ENCODE measurements around the gene CACNA1I. TPM values are rescaled to one million over a fixed set of nuclear protein-coding genes. Genes with fewer than 3 reads are reported as not detected.

CACNA1I gene
- total and polyA plus RNA-seq, 2 of the 8 experiments (the other 6 are each of a cell fraction or from before 2014, with no cell fraction given) = 0.77 to 1.2 TPM

DNA sequence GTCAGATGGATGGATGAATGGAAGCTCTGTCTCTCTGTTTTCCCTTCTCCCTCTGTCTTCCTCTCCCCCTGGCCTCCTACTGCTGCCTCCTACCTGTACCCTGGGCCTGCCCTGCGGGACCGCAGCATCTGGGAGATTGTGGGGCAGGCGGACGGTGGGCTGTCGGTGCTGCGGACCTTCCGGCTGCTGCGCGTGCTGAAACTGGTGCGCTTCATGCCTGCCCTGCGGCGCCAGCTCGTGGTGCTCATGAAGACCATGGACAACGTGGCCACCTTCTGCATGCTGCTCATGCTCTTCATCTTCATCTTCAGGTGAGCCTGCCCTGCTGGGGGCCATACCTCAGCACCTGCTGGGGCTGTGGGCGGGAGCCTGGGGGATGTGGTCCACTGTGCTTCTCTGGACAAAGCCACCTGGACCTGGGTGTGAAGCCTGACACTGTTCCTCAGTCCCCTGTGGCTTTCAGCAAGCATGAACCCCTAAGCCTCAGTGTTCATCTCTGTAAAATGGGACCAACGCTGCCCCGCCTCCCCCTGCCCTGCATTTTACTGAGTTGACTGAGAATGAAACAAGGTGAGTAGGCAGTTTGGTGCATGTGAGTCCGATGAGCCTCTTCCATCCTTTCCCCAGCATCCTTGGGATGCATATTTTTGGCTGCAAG is 88.4 kb downstream of the CACNA1I start:
- H4K20me1 ChIP-seq (replicated peaks in 1 of 2; ENCODE audit: control insufficient read depth in 1 of 2, insufficient read depth in 2 of 2, low read length in 2 of 2) = peaks cover 0 to 4% of the 10 kb centered on the region in 2 experiments
- H3K4me1 ChIP-seq (replicated peaks in 1 of 4; ENCODE audit: control insufficient read depth in 3 of 4, insufficient read depth in 4 of 4, low read length in 3 of 4) = peaks cover 0 to 17% (median 14%) of the 10 kb centered on the region in 4 experiments; a peak in 6 of 7 replicates
- no peak overlapping the region for H4K91ac ChIP-seq (replicated peaks; ENCODE audit: insufficient read length, low read length)
- ChIA-PET POLR2A (ENCODE audit: partially characterized antibody) (no interaction called here), CTCF (ENCODE audit: partially characterized antibody) (interaction anchor here (2.7 kb wide), 1 partner anchor 9 kb away, joined by 8 read pairs; no protein-coding TSS in a partner anchor)
- no peak overlapping the region for H3K4me3 ChIP-seq (ENCODE audit: extremely low read depth in 1 of 4, insufficient read depth in 2 of 4, low read depth in 3 of 4, low read length in 4 of 4)
- H2BK15ac ChIP-seq (ENCODE audit: low read length) = no peak overlapping the region
- no peak overlapping the region for H4K8ac ChIP-seq (ENCODE audit: extremely low read depth, insufficient read depth, low read length)
- TF ChIP-seq KDM1A (IDR thresholded peaks at IDR 0.05; ENCODE audit: borderline replicate concordance, low read length) (peak; percentile 71; the same call in 1 of the 2 replicates), CBX8 (IDR thresholded peaks at IDR 0.05; ENCODE audit: borderline replicate concordance, low read depth, low read length) (no peak)
- H2BK5ac ChIP-seq (ENCODE audit: low read depth, low read length) = no peak overlapping the region
- no peak overlapping the region for H3K4me2 ChIP-seq (ENCODE audit: insufficient read depth in 1 of 2, low read depth in 2 of 2, low read length in 2 of 2)
- FAIRE-seq (no peak), DNase-seq (ENCODE audit: low read depth in 1 of 2, low spot score in 2 of 2) (no peak)
- H3K23me2 ChIP-seq (ENCODE audit: low read depth, low read length) = peaks cover 6% of the 10 kb centered on the region; the same call in 1 of the 2 replicates
- no peak overlapping the region for H3K23ac ChIP-seq (ENCODE audit: insufficient read length)
- no peak overlapping the region for H2BK12ac ChIP-seq (ENCODE audit: low read depth, low read length)
- peak overlapping the region; percentile 5; the same call in 1 of the 2 replicates for H2AK5ac ChIP-seq (ENCODE audit: low read depth, low read length)
- H2BK120ac ChIP-seq (replicated peaks; ENCODE audit: low read depth, low read length) = no peak overlapping the region
- H3K79me2 ChIP-seq (ENCODE audit: control insufficient read depth in 1 of 2, insufficient read depth in 2 of 2, low read length in 2 of 2) = no peaks in the 10 kb centered on the region
- H3K18ac ChIP-seq (ENCODE audit: extremely low read depth, low read length) = no peak overlapping the region
- no peak overlapping the region for H4K5ac ChIP-seq (ENCODE audit: insufficient read length, low read depth, low read length)
- H2AFZ ChIP-seq (ENCODE audit: low read length) = no peak overlapping the region
- H3K36me3 ChIP-seq (ENCODE audit: control insufficient read depth in 2 of 4, insufficient read depth in 4 of 4, low read length in 3 of 4) = no peaks in the 10 kb centered on the region
- peaks cover 8 to 27% (median 21%) of the 10 kb centered on the region in 4 experiments for H3K27me3 ChIP-seq (replicated peaks in 1 of 4; ENCODE audit: control insufficient read depth in 3 of 4, extremely low read depth in 1 of 4, insufficient read depth in 3 of 4, low read length in 3 of 4)
- no peaks in the 10 kb centered on the region for H3K9me3 ChIP-seq (ENCODE audit: insufficient read depth in 2 of 2, low read depth in 1 of 2, low read length in 1 of 2)
- H3K79me1 ChIP-seq (ENCODE audit: low read depth, low read length) = no peaks in the 10 kb centered on the region
- WGBS, 2 experiments (ENCODE audit: extremely low coverage in 1 of 2, insufficient coverage in 1 of 2, insufficient read length in 1 of 2, insufficient replicate concordance in 2 of 2, low coverage in 1 of 2, low lambda C conversion rate in 2 of 2, missing lambda C conversion rate in 1 of 2) = 95% methylated on average over 15 of the region's 18 CpGs; no CpG with 5 or more reads in 1 of the 2 experiments
- H3K27ac ChIP-seq (ENCODE audit: low read depth, low read length) = no peak overlapping the region
- no peak overlapping the region for H3K14ac ChIP-seq (ENCODE audit: insufficient read length)
- H3K9ac ChIP-seq (replicated peaks in 1 of 4; ENCODE audit: extremely low read depth in 1 of 4, low read depth in 3 of 4, low read length in 3 of 4) = no peak overlapping the region
- H2BK20ac ChIP-seq (ENCODE audit: low read length) = no peak overlapping the region
- no peak overlapping the region for H3K4ac ChIP-seq (replicated peaks; ENCODE audit: insufficient read length, low read depth, low read length)
- H3K56ac ChIP-seq (replicated peaks; ENCODE audit: insufficient read length, low read depth, low read length) = no peak overlapping the region
